Mesothelial cell of epicardium (in vitro differentiated cells): ENCODE data around the gene TSC1. TPM values are rescaled to one million over a fixed set of nuclear protein-coding genes. Genes with fewer than 3 reads are reported as not detected.

Source experiments
- DNase-seq, 2 experiments: peaks; one replicate each; pipeline ENCODE4 v3.0.0; 2021; ENCODE audit warnings: low spot score in 2 of 2; ENCODE audit not compliant: unreplicated experiment in 2 of 2
- H3K27ac Mint-ChIP-seq: 2 replicates; pipeline ENCODE4 v1.8.0; 2021; ENCODE audit warnings: mixed read lengths
- H3K27me3 Mint-ChIP-seq: 2 replicates; pipeline ENCODE4 v1.8.0; 2021; ENCODE audit warnings: low read depth, mixed read lengths
- H3K36me3 Mint-ChIP-seq: 2 replicates; pipeline ENCODE4 v1.8.0; 2021; ENCODE audit warnings: mixed read lengths
- H3K4me1 Mint-ChIP-seq: 2 replicates; pipeline ENCODE4 v1.8.0; 2021; ENCODE audit warnings: mixed read lengths
- H3K4me3 Mint-ChIP-seq: 2 replicates; pipeline ENCODE4 v1.8.0; 2021; ENCODE audit warnings: mild to moderate bottlenecking, moderate library complexity, mixed read lengths
- H3K9me3 Mint-ChIP-seq: 2 replicates; pipeline ENCODE4 v1.8.0; 2021; ENCODE audit warnings: mixed read lengths
- CTCF ChIP-seq: fragments of 200-600 bp; sonication (generic); IDR thresholded peaks from one replicate; pipeline ENCODE4 v1.5.0; 2021; ENCODE audit warnings: antibody characterized with exemption; ENCODE audit not compliant: unreplicated experiment
- total RNA-seq: library from RNA; stranded (reverse); gene quantifications from 3 replicates; pipeline ENCODE4 v1.2.1, GENCODE V29; 2021

TSC1 gene
- total RNA-seq, 1 donor from 2014 or later: 68.5 TPM

GRCh38 chr9:132942541-132943182, 1.8 kb downstream of the TSC1 start:
- DNase-seq: no peak
- Mint-ChIP-seq H3K9me3 (no peaks in the 10 kb centered on the region), H3K36me3 (no peaks in the 10 kb centered on the region), H3K4me3 (peak overlapping the region; percentile 99), H3K27ac (no peak overlapping the region), H3K4me1 (peaks cover 39% of the 10 kb centered on the region), H3K27me3 (no peaks in the 10 kb centered on the region)
- TF ChIP-seq CTCF: no peak

GRCh38 chr9:132939169-132939568, 5.2 kb downstream of the TSC1 start:
- Mint-ChIP-seq H3K36me3 (no peaks in the 10 kb centered on the region), H3K4me1 (peaks cover 19% of the 10 kb centered on the region), H3K9me3 (no peaks in the 10 kb centered on the region), H3K27me3 (no peaks in the 10 kb centered on the region), H3K27ac (no peak overlapping the region), H3K4me3 (no peak overlapping the region)
- TF ChIP-seq CTCF: no peak
- no peak for DNase-seq

- no peak overlapping the region for H3K4me3 Mint-ChIP-seq
- H3K27me3 Mint-ChIP-seq: no peaks in the 10 kb centered on the region
- DNase-seq: no peak
- peaks cover 10% of the 10 kb centered on the region for H3K36me3 Mint-ChIP-seq
- no peaks in the 10 kb centered on the region for H3K9me3 Mint-ChIP-seq
- peaks cover 5% of the 10 kb centered on the region for H3K4me1 Mint-ChIP-seq
- no peak for TF ChIP-seq CTCF
- H3K27ac Mint-ChIP-seq: no peak overlapping the region
Measured at GRCh38 chr9:132937463-132937901, 6.9 kb downstream of the TSC1 start.

- Mint-ChIP-seq H3K4me1 (no peaks in the 10 kb centered on the region), H3K27ac (no peak overlapping the region), H3K4me3 (no peak overlapping the region), H3K27me3 (no peaks in the 10 kb centered on the region), H3K36me3 (peaks cover 18% of the 10 kb centered on the region), H3K9me3 (no peaks in the 10 kb centered on the region)
- no peak for TF ChIP-seq CTCF
- no peak for DNase-seq
Measured at GRCh38 chr9:132935026-132935425, 9.4 kb downstream of the TSC1 start.

- no peak overlapping the region for H3K4me3 Mint-ChIP-seq
- no peak for TF ChIP-seq CTCF
- H3K27ac Mint-ChIP-seq: no peak overlapping the region
- no peak for DNase-seq
- no peaks in the 10 kb centered on the region for H3K4me1 Mint-ChIP-seq
- H3K36me3 Mint-ChIP-seq: peaks cover 29% of the 10 kb centered on the region
- no peaks in the 10 kb centered on the region for H3K9me3 Mint-ChIP-seq
- no peaks in the 10 kb centered on the region for H3K27me3 Mint-ChIP-seq
Measured at GRCh38 chr9:132931178-132931735, 13.2 kb downstream of the TSC1 start.
